PFSK-1 (cell line): Measurements from ENCODE around the gene ELL.

ENCODE experiments used
- POLR2AphosphoS5 ChIP-seq: IDR thresholded peaks from 2 replicates; pipeline ENCODE4 v1.6.1; 2012; ENCODE audit warnings: low read depth, mild to moderate bottlenecking, control low read depth, low read length, moderate library complexity
- SIN3A ChIP-seq: IDR thresholded peaks from 2 replicates; pipeline ENCODE4 v1.6.1; 2012; ENCODE audit warnings: mild to moderate bottlenecking, low read length, moderate library complexity, borderline replicate concordance; ENCODE audit not compliant: insufficient read depth

GRCh38 chr19:18495204-18495911, 26.5 kb downstream of the ELL start:
- TF ChIP-seq POLR2AphosphoS5 = no peak
- TF ChIP-seq SIN3A = no peak
